GM23248 (cell line): ENCODE data around the gene ADAMTSL4. TPM values are rescaled to one million over a fixed set of nuclear protein-coding genes. Genes with fewer than 3 reads are reported as not detected.
A peak's percentile ranks its signal among the peaks of the same experiment; 100 is the strongest.

Source experiments
- DNase-seq: peaks from one replicate; pipeline ENCODE4 v3.0.0-alpha.2; 2015
- H2AFZ ChIP-seq: fragments of 200-600 bp; sonication (generic); 2 replicates; pipeline ENCODE4 v1.6.1; 2016; ENCODE audit warnings: antibody characterized with exemption
- H3F3A ChIP-seq: fragments of 200-600 bp; sonication (generic); 2 replicates; pipeline ENCODE4 v1.6.1; 2016; ENCODE audit warnings: mild to moderate bottlenecking, antibody characterized with exemption, mixed run types; ENCODE audit not compliant: insufficient read depth
- H3K27ac ChIP-seq: fragments of 200-600 bp; sonication (generic); 2 replicates; pipeline ENCODE4 v1.5.1; 2016; ENCODE audit warnings: mild to moderate bottlenecking
- H3K27me3 ChIP-seq: fragments of 200-600 bp; sonication (generic); replicated peaks from 2 replicates; pipeline ENCODE4 v1.6.1; 2016; ENCODE audit warnings: mild to moderate bottlenecking; ENCODE audit not compliant: insufficient read depth
- H3K36me3 ChIP-seq: fragments of 200-600 bp; sonication (generic); 2 replicates; pipeline ENCODE4 v1.6.1; 2016; ENCODE audit warnings: low read depth, mild to moderate bottlenecking
- H3K4me1 ChIP-seq: fragments of 200-600 bp; sonication (generic); 2 replicates; pipeline ENCODE4 v1.6.1; 2016; ENCODE audit warnings: mild to moderate bottlenecking; ENCODE audit not compliant: insufficient read depth
- H3K4me2 ChIP-seq: fragments of 200-600 bp; sonication (generic); one replicate; pipeline ENCODE4 v1.6.1; 2016; ENCODE audit warnings: mild to moderate bottlenecking; ENCODE audit not compliant: unreplicated experiment
- H3K4me3 ChIP-seq: fragments of 200-600 bp; sonication (generic); 2 replicates; pipeline ENCODE4 v1.5.1; 2016; ENCODE audit warnings: mild to moderate bottlenecking
- H3K79me2 ChIP-seq: fragments of 200-600 bp; sonication (generic); 2 replicates; pipeline ENCODE4 v1.6.1; 2016; ENCODE audit warnings: mild to moderate bottlenecking; ENCODE audit not compliant: insufficient read depth
- H3K9ac ChIP-seq: fragments of 200-600 bp; sonication (generic); 2 replicates; pipeline ENCODE4 v1.6.1; 2016; ENCODE audit warnings: mild to moderate bottlenecking
- H3K9me2 ChIP-seq: fragments of 200-600 bp; sonication (generic); 2 replicates; pipeline ENCODE4 v1.6.1; 2016; ENCODE audit warnings: mixed run types, mild to moderate bottlenecking, moderate library complexity; ENCODE audit not compliant: insufficient read depth
- H3K9me3 ChIP-seq: fragments of 200-600 bp; sonication (generic); one replicate; pipeline ENCODE4 v1.6.1; 2017; ENCODE audit warnings: low read depth
- H4K20me1 ChIP-seq: fragments of 200-600 bp; sonication (generic); 2 replicates; pipeline ENCODE4 v1.6.0; 2016; ENCODE audit not compliant: insufficient read depth
- EZH2 ChIP-seq: fragments of 200-600 bp; sonication (generic); IDR thresholded peaks from 2 replicates; pipeline ENCODE4 v1.6.1; 2018; ENCODE audit warnings: antibody characterized with exemption, mild to moderate bottlenecking; ENCODE audit not compliant: insufficient read depth, poor library complexity, severe bottlenecking
- EZH2phosphoT487 ChIP-seq: fragments of 200-600 bp; sonication (generic); IDR thresholded peaks from 2 replicates; pipeline ENCODE4 v1.6.1; 2018; ENCODE audit warnings: antibody characterized with exemption, moderate library complexity, mild to moderate bottlenecking, low read depth; ENCODE audit not compliant: insufficient read depth
- WGBS, 2 experiments: methylation state at CpG; one replicate each; pipeline ENCODE4 v1.1.6; 2015 to 2017; ENCODE audit warnings: low lambda C conversion rate in 2 of 2, low coverage in 1 of 2; ENCODE audit errors: missing lambda C conversion rate in 2 of 2; 5-methylcytosine and 5-hydroxymethylcytosine counted together
- in situ Hi-C: fragments of 300-500 bp; cut with MboI; formaldehyde crosslinking; loops from 2 replicates; pipeline ENCODE4 v1.15.0; 2020
- polyA plus RNA-seq: library from polyadenylated mRNA; unstranded; fragments of >200 nt; fragmentation: Nextera tagmentation; extraction: Ambion mirVana; gene quantifications from 2 replicates; pipeline ENCODE4 v1.2.1, GENCODE V29; 2016
- total RNA-seq: library from RNA; depleted of rRNA; stranded (reverse); fragments of >200 nt; shearing (Covaris generic); gene quantifications from 2 replicates; pipeline ENCODE4 v1.2.3, GENCODE V29; 2014

The ADAMTSL4 gene
- total and polyA plus RNA-seq, 2 experiments from 2014 or later: 27.6 to 45.4 TPM

GRCh38 chr1:150535511-150536287 is 13.5 kb upstream of the ADAMTSL4 start:
- Histone ChIP-seq H3K36me3 (no peaks in the 10 kb centered on the region), H3K27me3 (no peaks in the 10 kb centered on the region), H3K79me2 (no peaks in the 10 kb centered on the region), H3K9me3 (no peaks in the 10 kb centered on the region), H3K9me2 (no peaks in the 10 kb centered on the region), H3K4me1 (peaks cover 67% of the 10 kb centered on the region), H3K4me2 (peak overlapping the region; percentile 22), H3K9ac (peak overlapping the region; percentile 31), H4K20me1 (no peaks in the 10 kb centered on the region), H3F3A (peaks cover 45% of the 10 kb centered on the region), H2AFZ (peak overlapping the region; percentile 27; the same call in 1 of the 2 replicates), H3K4me3 (no peak overlapping the region), H3K27ac (peak overlapping the region; percentile 74)
- TF ChIP-seq EZH2phosphoT487 (no peak), EZH2 (no peak)
- peak; percentile 83 for DNase-seq
- in situ Hi-C loops: no loop called here
- WGBS, 2 experiments: 36 to 37% methylated on average over 14 of the region's 14 CpGs

- H3K79me2 ChIP-seq: no peaks in the 10 kb centered on the region
- H3K9me3 ChIP-seq: no peaks in the 10 kb centered on the region
- H3K27ac ChIP-seq: peak overlapping the region; percentile 74
- no peaks in the 10 kb centered on the region for H3K27me3 ChIP-seq
- in situ Hi-C loops: no loop called here
- peak overlapping the region; percentile 49 for H3K9ac ChIP-seq
- TF ChIP-seq EZH2 (no peak), EZH2phosphoT487 (no peak)
- no peaks in the 10 kb centered on the region for H3K36me3 ChIP-seq
- H3K4me2 ChIP-seq: no peak overlapping the region
- H3K4me1 ChIP-seq: peaks cover 62% of the 10 kb centered on the region
- H4K20me1 ChIP-seq: no peaks in the 10 kb centered on the region
- DNase-seq: peak; percentile 40
- H3K9me2 ChIP-seq: no peaks in the 10 kb centered on the region
- H2AFZ ChIP-seq: 0 out of 2 replicates have a peak overlapping the region, but pooled peaks have one; percentile 50
- H3K4me3 ChIP-seq: no peak overlapping the region
- WGBS, 2 experiments: 88 to 89% methylated on average over 12 of the region's 12 CpGs
- peaks cover 41% of the 10 kb centered on the region for H3F3A ChIP-seq
These were observed 12.1 kb upstream of the ADAMTSL4 start for GRCh38 chr1:150536836-150537731.

- in situ Hi-C loops: no loop called here
- DNase-seq: peak; percentile 87
- Histone ChIP-seq H3K9ac (peak overlapping the region; percentile 49), H3K4me1 (peaks cover 53% of the 10 kb centered on the region), H3K9me3 (no peaks in the 10 kb centered on the region), H3K79me2 (no peaks in the 10 kb centered on the region), H2AFZ (peak overlapping the region; percentile 50), H3K4me3 (no peak overlapping the region), H3K27ac (peak overlapping the region; percentile 74), H3K4me2 (peak overlapping the region; percentile 18), H4K20me1 (no peaks in the 10 kb centered on the region), H3K9me2 (no peaks in the 10 kb centered on the region), H3K36me3 (no peaks in the 10 kb centered on the region), H3K27me3 (no peaks in the 10 kb centered on the region), H3F3A (peaks cover 32% of the 10 kb centered on the region)
- TF ChIP-seq EZH2 (no peak), EZH2phosphoT487 (no peak)
- WGBS, 2 experiments: 51 to 53% methylated on average over 15 to 17 of the region's 17 CpGs
These were observed 11.2 kb upstream of the ADAMTSL4 start for GRCh38 chr1:150537732-150538684.
